ENCODE results near the gene TXNDC16. TPM values are rescaled to one million over a fixed set of nuclear protein-coding genes. Genes with fewer than 3 reads are reported as not detected.

Gene TXNDC16
- total and polyA plus RNA-seq, 9 of the 15 experiments (the other 6 are each of a cell fraction or from before 2014, with no cell fraction given) = 1.8 to 6.2 (median 4.9) TPM

- TF ChIP-seq ATF6 (CRISPR knock-in tag; IDR thresholded peaks at IDR 0.05) (no peak), HDAC6 (IDR thresholded peaks at IDR 0.05; ENCODE audit: low read depth, low read length) (no peak), ZNF778 (CRISPR knock-in tag; IDR thresholded peaks at IDR 0.05) (no peak), GABPB2 (CRISPR knock-in tag; conservative IDR thresholded peaks at IDR 0.05) (no peak), RBM15 (IDR thresholded peaks at IDR 0.05; ENCODE audit: insufficient read depth, low read length) (no peak), HDGF (IDR thresholded peaks at IDR 0.05) (no peak), SRSF7 (optimal IDR thresholded peaks at IDR 0.05; ENCODE audit: low read depth, low read length) (no peak), MITF (IDR thresholded peaks at IDR 0.05) (no peak), PRPF4 (IDR thresholded peaks at IDR 0.05; ENCODE audit: insufficient read depth, low read depth, low read length, poor library complexity, severe bottlenecking) (no peak), MYC (IDR thresholded peaks at IDR 0.05; ENCODE audit: low read depth, low read length) (no peak), MYC (CRISPR knock-in tag; IDR thresholded peaks at IDR 0.05; ENCODE audit: borderline replicate concordance, low read depth) (no peak), JUN (IDR thresholded peaks at IDR 0.05; ENCODE audit: borderline replicate concordance, low read depth, low read length) (0 out of 2 replicates have a peak, but pooled peaks have one; percentile 25), JUN (CRISPR knock-in tag; IDR thresholded peaks at IDR 0.05; ENCODE audit: borderline replicate concordance) (no peak), SNAPC5 (CRISPR knock-in tag; IDR thresholded peaks at IDR 0.05) (no peak), STAG1 (CRISPR knock-in tag; IDR thresholded peaks at IDR 0.05; ENCODE audit: borderline replicate concordance) (no peak), ATF4 (CRISPR knock-in tag; IDR thresholded peaks at IDR 0.05) (no peak), PHF8 (IDR thresholded peaks at IDR 0.05; ENCODE audit: borderline replicate concordance, low read length) (no peak), ZKSCAN3 (CRISPR knock-in tag; IDR thresholded peaks at IDR 0.05) (no peak), THAP7 (CRISPR knock-in tag; IDR thresholded peaks at IDR 0.05) (no peak), POLR2G (IDR thresholded peaks at IDR 0.05; ENCODE audit: low read depth, low read length) (no peak)
- TF ChIP-seq, protein P1, sequence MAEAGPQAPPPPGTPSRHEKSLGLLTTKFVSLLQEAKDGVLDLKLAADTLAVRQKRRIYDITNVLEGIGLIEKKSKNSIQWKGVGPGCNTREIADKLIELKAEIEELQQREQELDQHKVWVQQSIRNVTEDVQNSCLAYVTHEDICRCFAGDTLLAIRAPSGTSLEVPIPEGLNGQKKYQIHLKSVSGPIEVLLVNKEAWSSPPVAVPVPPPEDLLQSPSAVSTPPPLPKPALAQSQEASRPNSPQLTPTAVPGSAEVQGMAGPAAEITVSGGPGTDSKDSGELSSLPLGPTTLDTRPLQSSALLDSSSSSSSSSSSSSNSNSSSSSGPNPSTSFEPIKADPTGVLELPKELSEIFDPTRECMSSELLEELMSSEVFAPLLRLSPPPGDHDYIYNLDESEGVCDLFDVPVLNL (CRISPR knock-in tag; IDR thresholded peaks at IDR 0.05; ENCODE audit: low read depth) = no peak
Measured at GRCh38 chr14:52547526-52547925, 4.8 kb downstream of the TXNDC16 start (continued).

Data from K562 (cell line).